Astrocyte of the hippocampus (primary cell): ENCODE results near the gene ITSN2.
"Not testable (repeated sequence)": the region's sequence is repeated elsewhere in the genome, so short reads cannot be mapped to it uniquely, and the experiment has no call there.

Experiments
- DNase-seq: peaks from one replicate; pipeline ENCODE4 v3.0.0; 2011; ENCODE audit warnings: low read depth, low spot score

ITSN2 gene

GRCh38 chr2:24360050-24360962 is at the start of gene ITSN2:
Gene ITSN2 (minus strand): TSS chr2:24360536. CDS start chr2:24328082, 32,454 bp downstream.
- peak; percentile 91 for DNase-seq

GRCh38 chr2:24409171-24409570 is 48.8 kb upstream of the ITSN2 start:
- DNase-seq = no peak

GRCh38 chr2:24408704-24409103 is 48.4 kb upstream of the ITSN2 start:
- DNase-seq = not testable (repeated sequence)

GRCh38 chr2:24404491-24404921 is 44.2 kb upstream of the ITSN2 start:
- DNase-seq = peak; percentile 79

GRCh38 chr2:24403832-24404212 is 43.5 kb upstream of the ITSN2 start:
- no peak for DNase-seq

- DNase-seq = no peak
Measured at GRCh38 chr2:24403168-24403831, 43.0 kb upstream of the ITSN2 start.

- peak; percentile 35 for DNase-seq
Measured at GRCh38 chr2:24402242-24403097, 42.1 kb upstream of the ITSN2 start.

- no peak for DNase-seq
Measured at GRCh38 chr2:24400207-24400907, 40.0 kb upstream of the ITSN2 start.

GRCh38 chr2:24399434-24400206 is 39.3 kb upstream of the ITSN2 start:
- no peak for DNase-seq

- DNase-seq = no peak
Measured at GRCh38 chr2:24394998-24395397, 34.7 kb upstream of the ITSN2 start.

- no peak for DNase-seq
Measured at GRCh38 chr2:24392542-24393059, 32.3 kb upstream of the ITSN2 start.

- no peak for DNase-seq
Measured at GRCh38 chr2:24385366-24385765, 25.0 kb upstream of the ITSN2 start.

GRCh38 chr2:24382363-24383073 is 22.2 kb upstream of the ITSN2 start:
- peak; percentile 80 for DNase-seq

- no peak for DNase-seq
Measured at GRCh38 chr2:24380820-24381219, 20.5 kb upstream of the ITSN2 start.

GRCh38 chr2:24375349-24376087 is 15.2 kb upstream of the ITSN2 start:
- no peak for DNase-seq

GRCh38 chr2:24374301-24374700 is 14.0 kb upstream of the ITSN2 start:
- no peak for DNase-seq

- no peak for DNase-seq
Measured at GRCh38 chr2:24372033-24372432, 11.7 kb upstream of the ITSN2 start.

- DNase-seq = no peak
Measured at GRCh38 chr2:24365826-24366225, 5.5 kb upstream of the ITSN2 start.

- DNase-seq = peak; percentile 18
Measured at GRCh38 chr2:24365051-24365450, 4.7 kb upstream of the ITSN2 start.
